GM12872 (cell line): ENCODE data around the gene UBE2E2.

Source experiments
- TF ChIP-seq, protein P1 (sequence below): IDR thresholded peaks from 3 replicates; pipeline ENCODE4 v1.5.1; 2011; ENCODE audit warnings: low read depth, mild to moderate bottlenecking, low read length, moderate library complexity; ENCODE audit not compliant: insufficient read depth

UBE2E2 gene

DNA sequence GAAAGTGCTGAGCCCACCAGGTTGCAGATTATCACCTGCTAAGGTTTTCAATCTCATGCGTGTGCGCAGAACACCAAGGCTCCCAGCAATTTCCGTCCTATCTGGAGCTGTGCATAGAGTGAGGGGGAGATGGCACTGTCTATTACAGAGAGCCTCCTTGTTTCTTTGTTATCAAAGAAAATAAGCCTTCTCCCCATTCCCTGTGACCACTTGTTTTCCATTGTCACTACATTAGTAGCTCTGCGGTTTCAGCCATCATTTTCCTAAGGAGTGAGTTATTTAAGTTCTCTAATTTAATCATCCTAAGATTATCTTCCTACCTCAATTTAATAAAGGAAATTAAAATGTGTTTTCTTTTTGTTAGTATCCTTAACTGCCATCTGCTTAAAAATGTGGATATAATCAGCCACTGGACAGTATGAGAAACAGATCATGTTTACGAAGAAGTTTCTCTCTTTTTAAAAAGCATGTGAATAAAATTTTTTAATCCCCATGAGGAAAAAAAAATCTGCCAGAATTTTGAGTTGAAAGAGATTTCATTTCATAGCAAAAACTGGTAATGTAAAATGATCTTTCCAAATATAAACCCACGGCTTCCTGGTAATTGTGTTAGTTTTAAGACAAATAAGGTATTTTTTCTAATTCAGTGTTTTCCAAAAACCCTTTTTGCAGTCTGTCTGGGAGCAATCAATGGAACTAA, 430.3 kb downstream of the UBE2E2 start:
- TF ChIP-seq, protein P1, sequence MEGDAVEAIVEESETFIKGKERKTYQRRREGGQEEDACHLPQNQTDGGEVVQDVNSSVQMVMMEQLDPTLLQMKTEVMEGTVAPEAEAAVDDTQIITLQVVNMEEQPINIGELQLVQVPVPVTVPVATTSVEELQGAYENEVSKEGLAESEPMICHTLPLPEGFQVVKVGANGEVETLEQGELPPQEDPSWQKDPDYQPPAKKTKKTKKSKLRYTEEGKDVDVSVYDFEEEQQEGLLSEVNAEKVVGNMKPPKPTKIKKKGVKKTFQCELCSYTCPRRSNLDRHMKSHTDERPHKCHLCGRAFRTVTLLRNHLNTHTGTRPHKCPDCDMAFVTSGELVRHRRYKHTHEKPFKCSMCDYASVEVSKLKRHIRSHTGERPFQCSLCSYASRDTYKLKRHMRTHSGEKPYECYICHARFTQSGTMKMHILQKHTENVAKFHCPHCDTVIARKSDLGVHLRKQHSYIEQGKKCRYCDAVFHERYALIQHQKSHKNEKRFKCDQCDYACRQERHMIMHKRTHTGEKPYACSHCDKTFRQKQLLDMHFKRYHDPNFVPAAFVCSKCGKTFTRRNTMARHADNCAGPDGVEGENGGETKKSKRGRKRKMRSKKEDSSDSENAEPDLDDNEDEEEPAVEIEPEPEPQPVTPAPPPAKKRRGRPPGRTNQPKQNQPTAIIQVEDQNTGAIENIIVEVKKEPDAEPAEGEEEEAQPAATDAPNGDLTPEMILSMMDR = no peak

DNA sequence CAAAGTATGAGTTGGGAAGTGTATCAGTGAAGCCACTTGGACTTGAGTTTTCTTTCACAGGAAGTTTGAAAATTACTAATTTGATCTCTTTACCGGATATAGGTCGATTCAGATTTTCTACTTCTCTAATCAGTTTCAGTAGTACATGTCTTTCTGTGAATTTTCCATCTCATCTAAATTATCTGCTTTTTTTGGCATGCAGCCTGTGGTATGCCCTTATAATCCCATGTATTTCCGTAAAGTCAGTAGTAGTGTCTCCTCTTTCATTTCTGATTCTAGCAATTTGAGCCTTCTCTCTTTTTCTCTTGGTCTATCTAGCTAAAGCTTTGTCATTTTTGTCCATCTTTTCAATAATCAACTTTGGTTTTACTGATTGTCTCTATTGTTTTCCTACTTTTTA, 434.2 kb downstream of the UBE2E2 start:
- TF ChIP-seq, protein P1 = no peak

DNA sequence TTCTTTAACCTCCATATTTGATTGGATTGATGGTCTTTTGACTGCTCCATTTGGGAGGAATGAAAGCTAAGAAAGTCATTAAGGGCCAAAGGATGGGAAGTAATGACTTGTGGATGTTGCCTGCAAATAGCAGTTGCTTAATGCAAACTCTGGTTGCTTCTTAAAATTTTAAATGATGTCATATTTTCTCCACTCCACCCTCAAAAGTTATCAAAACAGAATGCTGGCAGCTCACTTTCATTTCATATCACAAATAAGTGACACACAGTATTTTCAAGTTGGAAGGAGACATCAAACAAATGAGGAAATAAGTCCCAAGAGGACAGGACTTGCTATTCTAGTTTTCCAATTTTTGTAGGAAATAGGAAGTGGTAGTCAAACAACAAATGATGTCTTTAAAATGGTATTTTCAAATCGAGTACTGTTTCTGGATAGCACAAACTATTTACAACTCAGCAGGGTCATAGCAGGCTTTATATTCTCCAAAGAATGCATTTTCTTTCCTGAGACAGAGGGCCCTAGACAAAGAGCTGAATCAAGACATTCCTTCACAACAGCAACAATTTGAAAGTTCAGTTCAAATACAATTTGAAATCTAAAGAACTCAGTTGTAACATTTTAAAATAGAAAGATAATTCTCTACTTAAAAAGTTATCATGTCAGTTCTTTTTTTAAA, 437.5 kb downstream of the UBE2E2 start:
- TF ChIP-seq, protein P1 = no peak
